GM18907 (cell line): ENCODE results near the gene C2orf69.
"Not testable (repeated sequence)": the region's sequence is repeated elsewhere in the genome, so short reads cannot be mapped to it uniquely, and the experiment has no call there.

Experiments used
- ATAC-seq: cut with Tn5 transposase; IDR thresholded peaks from one replicate; pipeline ENCODE4 v1.9.1; 2021; ENCODE audit warnings: mild to moderate bottlenecking, moderate library complexity; ENCODE audit not compliant: unreplicated experiment

Gene C2orf69

GRCh38 chr2:199911052-199911876, at the start of gene C2orf69:
C2orf69 (plus strand) TSS chr2:199911293; CDS start chr2:199911439, 146 bp downstream.
- ATAC-seq = peak; percentile 91

GRCh38 chr2:199862788-199863187, 48.3 kb upstream of the C2orf69 start:
- no peak for ATAC-seq

GRCh38 chr2:199865905-199866304, 45.2 kb upstream of the C2orf69 start:
- no peak for ATAC-seq

- no peak for ATAC-seq
Observed at GRCh38 chr2:199868431-199869226, 42.5 kb upstream of the C2orf69 start.

GRCh38 chr2:199869227-199869541, 41.9 kb upstream of the C2orf69 start:
- ATAC-seq = no peak

- ATAC-seq = no peak
Observed at GRCh38 chr2:199869653-199870052, 41.4 kb upstream of the C2orf69 start.

GRCh38 chr2:199870581-199870980, 40.5 kb upstream of the C2orf69 start:
- no peak for ATAC-seq

- ATAC-seq = no peak
Observed at GRCh38 chr2:199874209-199874608, 36.9 kb upstream of the C2orf69 start.

- no peak for ATAC-seq
Observed at GRCh38 chr2:199875400-199875799, 35.7 kb upstream of the C2orf69 start.

- no peak for ATAC-seq
Observed at GRCh38 chr2:199882667-199883066, 28.4 kb upstream of the C2orf69 start.

GRCh38 chr2:199883474-199884212, 27.4 kb upstream of the C2orf69 start:
- ATAC-seq = no peak

- no peak for ATAC-seq
Observed at GRCh38 chr2:199895406-199895805, 15.7 kb upstream of the C2orf69 start.

- ATAC-seq = no peak
Observed at GRCh38 chr2:199896617-199897016, 14.5 kb upstream of the C2orf69 start.

GRCh38 chr2:199901942-199902341, 9.2 kb upstream of the C2orf69 start:
- ATAC-seq = no peak

GRCh38 chr2:199902486-199903110, 8.5 kb upstream of the C2orf69 start:
- ATAC-seq = no peak

GRCh38 chr2:199903111-199903510, 8.0 kb upstream of the C2orf69 start:
- no peak for ATAC-seq

- ATAC-seq = no peak
Observed at GRCh38 chr2:199907008-199907714, 3.9 kb upstream of the C2orf69 start.

- no peak for ATAC-seq
Observed at GRCh38 chr2:199910338-199911051, 598 bp upstream of the C2orf69 start.

GRCh38 chr2:199911877-199912161, 726 bp downstream of the C2orf69 start:
- no peak for ATAC-seq

- not testable (repeated sequence) for ATAC-seq
Observed at GRCh38 chr2:199912553-199913114, 1.5 kb downstream of the C2orf69 start.
